Upper lobe of left lung (tissue), 4 donors: ENCODE measurements around the gene TCF7L2.

Experiments used
- EP300 ChIP-seq, 4 donors: sonication (generic); formaldehyde crosslinking; IDR thresholded peaks; one replicate each; pipeline ENCODE4 v1.5.1; 2017; ENCODE audit warnings: antibody characterized with exemption in 4 of 4, control low read depth in 2 of 4
- POLR2A ChIP-seq, 4 donors: fragments of 450-650 bp; IDR thresholded peaks; one replicate each; pipeline ENCODE4 v1.5.1; 2016 to 2017; ENCODE audit warnings: antibody characterized with exemption in 4 of 4, mild to moderate bottlenecking in 2 of 4
- POLR2AphosphoS5 ChIP-seq, 2 donors: sonication (generic); formaldehyde crosslinking; IDR thresholded peaks; one replicate each; pipeline ENCODE4 v1.5.1; 2017; ENCODE audit warnings: antibody characterized with exemption in 2 of 2
- TF ChIP-seq, protein P1 (sequence below), 6 experiments: fragments of 450-650 bp in 4 of 6; fragments of 200-600 bp in 2 of 6; sonication (generic) in 2 of 6; IDR thresholded peaks; one replicate each; pipeline ENCODE4 v1.5.1; 2016 to 2019; ENCODE audit warnings: antibody characterized with exemption in 6 of 6

DNA sequence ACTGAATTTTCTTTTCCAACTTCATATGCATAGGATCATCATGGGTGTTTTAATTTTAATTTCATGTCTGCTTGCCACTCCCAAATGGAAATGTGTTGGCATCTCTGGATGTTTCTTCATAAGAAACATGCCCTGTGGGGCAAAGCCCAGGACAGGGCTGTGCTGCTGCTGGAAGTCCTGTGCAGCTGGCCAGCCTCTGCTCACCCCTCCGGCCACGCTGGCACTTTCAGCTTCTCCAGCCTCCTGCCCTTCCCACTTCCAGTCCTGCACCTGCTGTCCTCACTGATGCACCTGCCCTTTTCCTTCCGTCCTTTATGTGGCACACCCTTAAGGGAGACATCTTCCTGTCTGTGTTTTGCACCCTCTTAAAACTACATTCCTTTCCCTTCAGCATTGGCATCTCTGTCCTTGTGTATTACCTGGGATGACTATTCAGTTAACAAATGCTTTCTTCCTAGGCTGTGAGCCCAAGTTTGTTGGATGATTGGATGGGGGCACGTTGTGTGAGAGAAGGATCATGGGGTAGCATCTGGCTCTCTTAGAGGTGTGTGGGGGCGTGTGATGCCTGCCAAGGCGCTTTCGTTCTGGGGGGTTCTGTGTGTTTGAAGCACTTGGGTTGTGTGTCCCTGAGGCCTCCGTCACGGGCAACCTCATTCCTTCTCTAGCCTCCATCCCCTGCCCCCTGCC lies 56.8 kb downstream of the TCF7L2 start:
- TF ChIP-seq, protein P1, sequence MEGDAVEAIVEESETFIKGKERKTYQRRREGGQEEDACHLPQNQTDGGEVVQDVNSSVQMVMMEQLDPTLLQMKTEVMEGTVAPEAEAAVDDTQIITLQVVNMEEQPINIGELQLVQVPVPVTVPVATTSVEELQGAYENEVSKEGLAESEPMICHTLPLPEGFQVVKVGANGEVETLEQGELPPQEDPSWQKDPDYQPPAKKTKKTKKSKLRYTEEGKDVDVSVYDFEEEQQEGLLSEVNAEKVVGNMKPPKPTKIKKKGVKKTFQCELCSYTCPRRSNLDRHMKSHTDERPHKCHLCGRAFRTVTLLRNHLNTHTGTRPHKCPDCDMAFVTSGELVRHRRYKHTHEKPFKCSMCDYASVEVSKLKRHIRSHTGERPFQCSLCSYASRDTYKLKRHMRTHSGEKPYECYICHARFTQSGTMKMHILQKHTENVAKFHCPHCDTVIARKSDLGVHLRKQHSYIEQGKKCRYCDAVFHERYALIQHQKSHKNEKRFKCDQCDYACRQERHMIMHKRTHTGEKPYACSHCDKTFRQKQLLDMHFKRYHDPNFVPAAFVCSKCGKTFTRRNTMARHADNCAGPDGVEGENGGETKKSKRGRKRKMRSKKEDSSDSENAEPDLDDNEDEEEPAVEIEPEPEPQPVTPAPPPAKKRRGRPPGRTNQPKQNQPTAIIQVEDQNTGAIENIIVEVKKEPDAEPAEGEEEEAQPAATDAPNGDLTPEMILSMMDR (IDR thresholded peaks at IDR 0.05), result no peak
- TF ChIP-seq EP300 (IDR thresholded peaks at IDR 0.05), result no peak
- TF ChIP-seq POLR2A (IDR thresholded peaks at IDR 0.05), result no peak
- no peak for TF ChIP-seq POLR2AphosphoS5 (IDR thresholded peaks at IDR 0.05)
